Parathyroid adenoma (tissue), 2 donors: ENCODE results near the gene BAD.

Source experiments
- H2AFZ ChIP-seq: fragments of 300-600 bp; sonication (generic); one replicate; pipeline ENCODE4 v1.7.0; 2017; ENCODE audit warnings: antibody characterized with exemption, mild to moderate bottlenecking
- H3K27ac ChIP-seq: fragments of 300-600 bp; sonication (generic); one replicate; pipeline ENCODE4 v1.7.0; 2017
- H3K27me3 ChIP-seq: fragments of 300-600 bp; sonication (generic); one replicate; pipeline ENCODE4 v1.7.0; 2017; ENCODE audit warnings: low read length; ENCODE audit not compliant: control insufficient read depth, insufficient read depth
- H3K36me3 ChIP-seq: fragments of 300-600 bp; sonication (generic); one replicate; pipeline ENCODE4 v1.7.0; 2017; ENCODE audit warnings: low read length; ENCODE audit not compliant: control insufficient read depth, insufficient read depth
- H3K4me1 ChIP-seq: fragments of 300-600 bp; sonication (generic); one replicate; pipeline ENCODE4 v1.7.0; 2017; ENCODE audit warnings: control low read depth
- H3K4me2 ChIP-seq: fragments of 300-600 bp; sonication (generic); one replicate; pipeline ENCODE4 v1.7.0; 2017; ENCODE audit warnings: low read length
- H3K4me3 ChIP-seq: fragments of 300-600 bp; sonication (generic); one replicate; pipeline ENCODE4 v1.7.0; 2017; ENCODE audit warnings: low read depth, low read length
- H3K79me2 ChIP-seq: fragments of 300-600 bp; sonication (generic); one replicate; pipeline ENCODE4 v1.7.0; 2017; ENCODE audit warnings: control low read depth
- H3K9ac ChIP-seq: fragments of 300-600 bp; sonication (generic); one replicate; pipeline ENCODE4 v1.7.0; 2017; ENCODE audit warnings: mild to moderate bottlenecking
- H3K9me3 ChIP-seq: fragments of 300-600 bp; sonication (generic); one replicate; pipeline ENCODE4 v1.7.0; 2017; ENCODE audit warnings: low read length; ENCODE audit not compliant: control insufficient read depth
- CTCF ChIP-seq: fragments of 300-600 bp; sonication (generic); IDR thresholded peaks from one replicate; pipeline ENCODE4 v1.7.0; 2017; ENCODE audit warnings: antibody characterized with exemption, mild to moderate bottlenecking
- donor health status: primary hyperparathyroidism.

BAD gene

GRCh38 chr11:64295760-64296159, 11.3 kb upstream of the BAD start:
- Histone ChIP-seq H3K4me1 (peaks cover 3% of the 10 kb centered on the region), H3K79me2 (no peaks in the 10 kb centered on the region), H3K27me3 (no peaks in the 10 kb centered on the region), H2AFZ (no peak overlapping the region), H3K27ac (no peak overlapping the region), H3K4me3 (no peak overlapping the region), H3K4me2 (no peak overlapping the region), H3K9me3 (no peaks in the 10 kb centered on the region), H3K9ac (no peak overlapping the region), H3K36me3 (no peaks in the 10 kb centered on the region)
- TF ChIP-seq CTCF, result no peak

DNA sequence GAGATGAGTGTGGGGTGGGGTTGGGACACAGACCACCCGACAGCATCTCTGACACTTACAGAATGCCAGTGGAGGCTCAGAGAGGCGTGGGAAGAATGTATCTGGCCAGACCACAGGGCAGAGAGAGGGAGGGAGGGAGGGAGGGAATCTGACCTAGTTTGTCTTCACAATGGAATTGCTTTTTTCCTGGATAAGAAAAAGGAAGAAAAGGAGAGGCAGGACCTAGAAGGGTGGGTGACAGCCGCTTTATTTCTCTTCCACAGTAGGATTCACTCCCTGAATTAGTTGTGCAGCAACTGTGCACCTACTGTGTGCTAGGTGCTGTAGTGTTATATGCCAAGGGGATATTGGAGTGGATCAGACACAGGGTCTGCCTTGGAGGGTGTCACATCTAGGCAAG, 10.3 kb upstream of the BAD start:
- TF ChIP-seq CTCF, result no peak
- H3K9me3 ChIP-seq, result no peaks in the 10 kb centered on the region
- H3K4me2 ChIP-seq, result no peak overlapping the region
- no peak overlapping the region for H3K4me3 ChIP-seq
- no peak overlapping the region for H3K27ac ChIP-seq
- H3K36me3 ChIP-seq, result no peaks in the 10 kb centered on the region
- H3K9ac ChIP-seq, result no peak overlapping the region
- H2AFZ ChIP-seq, result no peak overlapping the region
- H3K79me2 ChIP-seq, result no peaks in the 10 kb centered on the region
- H3K27me3 ChIP-seq, result no peaks in the 10 kb centered on the region
- H3K4me1 ChIP-seq, result peaks cover under 1% of the 10 kb centered on the region

GRCh38 chr11:64292460-64293254, 8.2 kb upstream of the BAD start:
- TF ChIP-seq CTCF, result no peak
- H2AFZ ChIP-seq, result no peak overlapping the region
- H3K27ac ChIP-seq, result no peak overlapping the region
- no peaks in the 10 kb centered on the region for H3K27me3 ChIP-seq
- H3K9me3 ChIP-seq, result no peaks in the 10 kb centered on the region
- H3K79me2 ChIP-seq, result no peaks in the 10 kb centered on the region
- H3K4me2 ChIP-seq, result no peak overlapping the region
- no peaks in the 10 kb centered on the region for H3K36me3 ChIP-seq
- H3K9ac ChIP-seq, result no peak overlapping the region
- H3K4me1 ChIP-seq, result no peaks in the 10 kb centered on the region
- no peak overlapping the region for H3K4me3 ChIP-seq

DNA sequence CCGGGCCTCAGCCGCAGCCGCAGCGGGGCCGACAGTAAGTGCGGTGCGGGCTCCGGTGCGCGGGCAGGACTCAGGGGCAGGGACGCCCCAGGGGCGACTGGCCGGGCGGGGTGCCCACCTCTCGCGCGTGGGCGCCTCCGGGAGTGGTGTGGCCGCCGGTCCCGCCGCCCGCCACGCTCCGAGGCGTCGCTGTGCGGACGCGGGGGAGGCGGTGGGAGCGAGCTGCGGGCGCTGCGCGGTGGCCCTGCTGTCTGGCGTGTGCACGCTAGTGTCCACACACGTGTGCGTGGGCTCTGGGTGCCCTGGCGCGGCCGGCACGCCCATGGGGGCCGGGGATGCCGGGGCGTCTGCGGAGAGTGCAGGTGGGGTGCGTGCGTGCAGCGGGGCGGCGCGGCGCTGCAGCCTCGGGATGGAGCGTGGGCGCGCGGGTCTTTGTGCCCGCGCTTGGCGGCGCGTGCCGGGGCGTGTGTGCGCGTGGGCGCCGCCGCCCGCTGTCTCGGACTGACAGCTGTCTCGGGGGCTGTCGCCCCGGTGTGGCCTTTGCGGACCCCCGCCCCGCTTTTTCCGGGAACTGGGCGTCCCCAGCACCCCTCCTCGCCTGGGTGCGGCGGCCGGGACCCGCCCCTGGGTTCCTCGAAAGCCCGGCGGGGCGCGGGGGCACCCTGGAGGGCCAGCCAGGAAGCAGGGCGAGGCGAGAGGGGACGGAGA, 7.4 kb upstream of the BAD start:
- H3K79me2 ChIP-seq, result no peaks in the 10 kb centered on the region
- no peak overlapping the region for H3K4me2 ChIP-seq
- no peaks in the 10 kb centered on the region for H3K9me3 ChIP-seq
- no peaks in the 10 kb centered on the region for H3K27me3 ChIP-seq
- H2AFZ ChIP-seq, result no peak overlapping the region
- no peak overlapping the region for H3K9ac ChIP-seq
- TF ChIP-seq CTCF, result no peak
- no peak overlapping the region for H3K4me3 ChIP-seq
- no peak overlapping the region for H3K27ac ChIP-seq
- no peaks in the 10 kb centered on the region for H3K36me3 ChIP-seq
- H3K4me1 ChIP-seq, result no peaks in the 10 kb centered on the region
